OCI-LY1 (cell line): ENCODE measurements around the gene DDX1.

Experiments used
- CTCF ChIP-seq: fragments of 200-600 bp; sonication (generic), shearing (Covaris generic); IDR thresholded peaks from 2 replicates; pipeline ENCODE4 v1.5.1; 2017; ENCODE audit warnings: mild to moderate bottlenecking, antibody characterized with exemption, low read length, moderate library complexity, mixed read lengths
- EZH2 ChIP-seq: fragments of 200-600 bp; sonication (generic), shearing (Covaris generic); IDR thresholded peaks from 2 replicates; pipeline ENCODE4 v1.8.0; 2017; ENCODE audit warnings: borderline replicate concordance, mixed run types, mild to moderate bottlenecking, antibody characterized with exemption, low read length, moderate library complexity, mixed read lengths

GRCh38 chr2:15674637-15675455 lies 83.2 kb downstream of the DDX1 start:
- TF ChIP-seq CTCF (no peak), EZH2 (no peak)
